Measurements from ENCODE around the gene SNX25.
"Not testable (repeated sequence)": the region's sequence is repeated elsewhere in the genome, so short reads cannot be mapped to it uniquely, and the experiment has no call there.

SNX25 gene

GRCh38 chr4:185192059-185192458 is 17.3 kb upstream of the SNX25 start:
- Histone ChIP-seq H3K36me3 (ENCODE audit: control insufficient read depth, insufficient read depth, low read length, severe bottlenecking) (peaks cover 29% of the 10 kb centered on the region), H3K27me3 (replicated peaks; ENCODE audit: control insufficient read depth, insufficient read depth, low read length) (no peaks in the 10 kb centered on the region), H3K9me3 (ENCODE audit: control insufficient read depth, low read length) (no peaks in the 10 kb centered on the region), H3K9ac (ENCODE audit: low read length) (no peak overlapping the region), H3K4me3 (ENCODE audit: low read length) (no peak overlapping the region), H3K4me1 (ENCODE audit: control insufficient read depth, insufficient read depth, low read length) (peaks cover 5% of the 10 kb centered on the region)
- DNase-seq (ENCODE audit: low read depth): no peak

- Histone ChIP-seq H3K36me3 (ENCODE audit: control insufficient read depth, insufficient read depth, low read length, severe bottlenecking) (peaks cover 9% of the 10 kb centered on the region), H3K4me3 (ENCODE audit: low read length) (no peak overlapping the region), H3K9ac (ENCODE audit: low read length) (no peak overlapping the region), H3K4me1 (ENCODE audit: control insufficient read depth, insufficient read depth, low read length) (peaks cover 8% of the 10 kb centered on the region), H3K27me3 (replicated peaks; ENCODE audit: control insufficient read depth, insufficient read depth, low read length) (no peaks in the 10 kb centered on the region), H3K9me3 (ENCODE audit: control insufficient read depth, low read length) (no peaks in the 10 kb centered on the region)
- DNase-seq (ENCODE audit: low read depth): no peak
Observed at GRCh38 chr4:185194924-185195888, 14.2 kb upstream of the SNX25 start.

GRCh38 chr4:185196437-185196836 is 13.0 kb upstream of the SNX25 start:
- Histone ChIP-seq H3K27me3 (replicated peaks; ENCODE audit: control insufficient read depth, insufficient read depth, low read length) (no peaks in the 10 kb centered on the region), H3K36me3 (ENCODE audit: control insufficient read depth, insufficient read depth, low read length, severe bottlenecking) (no peaks in the 10 kb centered on the region), H3K4me3 (ENCODE audit: low read length) (no peak overlapping the region), H3K9ac (ENCODE audit: low read length) (no peak overlapping the region), H3K9me3 (ENCODE audit: control insufficient read depth, low read length) (no peaks in the 10 kb centered on the region), H3K4me1 (ENCODE audit: control insufficient read depth, insufficient read depth, low read length) (peaks cover 8% of the 10 kb centered on the region)
- no peak for DNase-seq (ENCODE audit: low read depth)

- H3K9ac ChIP-seq (ENCODE audit: low read length); DNase-seq (ENCODE audit: low read depth); H3K27me3 ChIP-seq (replicated peaks; ENCODE audit: control insufficient read depth, insufficient read depth, low read length); H3K9me3 ChIP-seq (ENCODE audit: control insufficient read depth, low read length); H3K36me3 ChIP-seq (ENCODE audit: control insufficient read depth, insufficient read depth, low read length, severe bottlenecking): not testable (repeated sequence)
- Histone ChIP-seq H3K4me1 (ENCODE audit: control insufficient read depth, insufficient read depth, low read length) (peaks cover 23% of the 10 kb centered on the region), H3K4me3 (ENCODE audit: low read length) (peak overlapping the region; percentile 54)
Observed at GRCh38 chr4:185198189-185198588, 11.2 kb upstream of the SNX25 start.

- Histone ChIP-seq H3K27me3 (replicated peaks; ENCODE audit: control insufficient read depth, insufficient read depth, low read length) (no peaks in the 10 kb centered on the region), H3K4me1 (ENCODE audit: control insufficient read depth, insufficient read depth, low read length) (peaks cover 32% of the 10 kb centered on the region), H3K9me3 (ENCODE audit: control insufficient read depth, low read length) (no peaks in the 10 kb centered on the region), H3K9ac (ENCODE audit: low read length) (peak overlapping the region; percentile 11), H3K36me3 (ENCODE audit: control insufficient read depth, insufficient read depth, low read length, severe bottlenecking) (no peaks in the 10 kb centered on the region), H3K4me3 (ENCODE audit: low read length) (peak overlapping the region; percentile 90)
- DNase-seq (ENCODE audit: low read depth): peak; percentile 45
Observed at GRCh38 chr4:185201977-185202962, 7.1 kb upstream of the SNX25 start.

GRCh38 chr4:185202984-185203485 is 6.4 kb upstream of the SNX25 start:
- H3K4me3 ChIP-seq (ENCODE audit: low read length): peak overlapping the region; percentile 90
- DNase-seq (ENCODE audit: low read depth): peak; percentile 52
- no peaks in the 10 kb centered on the region for H3K9me3 ChIP-seq (ENCODE audit: control insufficient read depth, low read length)

GRCh38 chr4:185203486-185204237 is 5.7 kb upstream of the SNX25 start, which contains the start of gene CFAP97:
Gene CFAP97, minus strand, starts transcription at chr4:185204000. Its CDS starts 12,804 bp downstream, at chr4:185191196.
- H3K9ac ChIP-seq (ENCODE audit: low read length): peak within 1 kb of the TSS; percentile 90
- H3K4me3 ChIP-seq (ENCODE audit: low read length): peak within 1 kb of the TSS; percentile 90
- H3K27me3 ChIP-seq (replicated peaks; ENCODE audit: control insufficient read depth, insufficient read depth, low read length): no peaks in the 10 kb centered on the region
- no peaks in the 10 kb centered on the region for H3K36me3 ChIP-seq (ENCODE audit: control insufficient read depth, insufficient read depth, low read length, severe bottlenecking)
- H3K4me1 ChIP-seq (ENCODE audit: control insufficient read depth, insufficient read depth, low read length): peaks cover 26% of the 10 kb centered on the region
- H3K9me3 ChIP-seq (ENCODE audit: control insufficient read depth, low read length): no peaks in the 10 kb centered on the region
- peak; percentile 98 for DNase-seq (ENCODE audit: low read depth)

More at GRCh38 chr4:185202984-185203485, 6.4 kb upstream of the SNX25 start:
- Histone ChIP-seq H3K9ac (ENCODE audit: low read length) (peak overlapping the region; percentile 90), H3K27me3 (replicated peaks; ENCODE audit: control insufficient read depth, insufficient read depth, low read length) (no peaks in the 10 kb centered on the region), H3K36me3 (ENCODE audit: control insufficient read depth, insufficient read depth, low read length, severe bottlenecking) (no peaks in the 10 kb centered on the region), H3K4me1 (ENCODE audit: control insufficient read depth, insufficient read depth, low read length) (peaks cover 27% of the 10 kb centered on the region)

GRCh38 chr4:185204238-185204910 is 5.0 kb upstream of the SNX25 start:
- peak; percentile 22 for DNase-seq (ENCODE audit: low read depth)
- Histone ChIP-seq H3K9ac (ENCODE audit: low read length) (peak overlapping the region; percentile 90), H3K4me3 (ENCODE audit: low read length) (peak overlapping the region; percentile 90), H3K4me1 (ENCODE audit: control insufficient read depth, insufficient read depth, low read length) (peaks cover 31% of the 10 kb centered on the region), H3K36me3 (ENCODE audit: control insufficient read depth, insufficient read depth, low read length, severe bottlenecking) (no peaks in the 10 kb centered on the region), H3K9me3 (ENCODE audit: control insufficient read depth, low read length) (no peaks in the 10 kb centered on the region), H3K27me3 (replicated peaks; ENCODE audit: control insufficient read depth, insufficient read depth, low read length) (no peaks in the 10 kb centered on the region)

- H3K9ac ChIP-seq (ENCODE audit: low read length): peak overlapping the region; percentile 90
- H3K4me3 ChIP-seq (ENCODE audit: low read length): peak overlapping the region; percentile 90
- not testable (repeated sequence) for H3K36me3 ChIP-seq (ENCODE audit: control insufficient read depth, insufficient read depth, low read length, severe bottlenecking); DNase-seq (ENCODE audit: low read depth); H3K9me3 ChIP-seq (ENCODE audit: control insufficient read depth, low read length); H3K27me3 ChIP-seq (replicated peaks; ENCODE audit: control insufficient read depth, insufficient read depth, low read length)
- H3K4me1 ChIP-seq (ENCODE audit: control insufficient read depth, insufficient read depth, low read length): peaks cover 31% of the 10 kb centered on the region
Observed at GRCh38 chr4:185205073-185205472, 4.3 kb upstream of the SNX25 start.
